VCaP (cell line): ENCODE results near the gene AAGAB.
"Not testable (repeated sequence)": the region's sequence is repeated elsewhere in the genome, so short reads cannot be mapped to it uniquely, and the experiment has no call there.

Experiments
- H3K27ac ChIP-seq: fragments of 450-650 bp; 2 replicates; pipeline ENCODE4 v1.5.1; 2017
- TF ChIP-seq, protein P1 (sequence below): fragments of 450-650 bp; conservative IDR thresholded peaks from 2 replicates; pipeline ENCODE4 v1.5.1; 2017; ENCODE audit warnings: mild to moderate bottlenecking, moderate library complexity

AAGAB gene

GRCh38 chr15:67157521-67158252 is 96.8 kb downstream of the AAGAB start:
- TF ChIP-seq, protein P1, sequence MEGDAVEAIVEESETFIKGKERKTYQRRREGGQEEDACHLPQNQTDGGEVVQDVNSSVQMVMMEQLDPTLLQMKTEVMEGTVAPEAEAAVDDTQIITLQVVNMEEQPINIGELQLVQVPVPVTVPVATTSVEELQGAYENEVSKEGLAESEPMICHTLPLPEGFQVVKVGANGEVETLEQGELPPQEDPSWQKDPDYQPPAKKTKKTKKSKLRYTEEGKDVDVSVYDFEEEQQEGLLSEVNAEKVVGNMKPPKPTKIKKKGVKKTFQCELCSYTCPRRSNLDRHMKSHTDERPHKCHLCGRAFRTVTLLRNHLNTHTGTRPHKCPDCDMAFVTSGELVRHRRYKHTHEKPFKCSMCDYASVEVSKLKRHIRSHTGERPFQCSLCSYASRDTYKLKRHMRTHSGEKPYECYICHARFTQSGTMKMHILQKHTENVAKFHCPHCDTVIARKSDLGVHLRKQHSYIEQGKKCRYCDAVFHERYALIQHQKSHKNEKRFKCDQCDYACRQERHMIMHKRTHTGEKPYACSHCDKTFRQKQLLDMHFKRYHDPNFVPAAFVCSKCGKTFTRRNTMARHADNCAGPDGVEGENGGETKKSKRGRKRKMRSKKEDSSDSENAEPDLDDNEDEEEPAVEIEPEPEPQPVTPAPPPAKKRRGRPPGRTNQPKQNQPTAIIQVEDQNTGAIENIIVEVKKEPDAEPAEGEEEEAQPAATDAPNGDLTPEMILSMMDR = no peak
- H3K27ac ChIP-seq = no peak overlapping the region

DNA sequence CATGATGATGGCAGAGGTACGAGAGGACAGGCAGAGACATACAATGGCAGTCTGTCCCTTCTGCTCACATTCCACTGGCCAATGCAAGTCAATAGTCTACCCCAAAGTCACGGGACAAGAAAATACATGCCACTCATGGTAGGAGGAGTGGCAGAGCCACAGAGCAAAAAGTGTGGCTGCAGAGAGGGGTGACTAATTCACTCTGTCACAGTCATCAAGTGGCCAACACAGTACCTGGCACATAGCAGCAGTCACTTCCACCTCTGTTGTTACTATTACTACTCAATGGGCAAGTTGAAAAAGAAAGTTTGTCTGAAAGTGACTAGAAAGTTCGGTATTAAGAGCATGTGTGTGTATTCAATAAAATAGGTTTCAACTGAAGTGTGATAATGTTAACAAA is 97.6 kb downstream of the AAGAB start:
- no peak overlapping the region for H3K27ac ChIP-seq
- TF ChIP-seq, protein P1 = no peak

DNA sequence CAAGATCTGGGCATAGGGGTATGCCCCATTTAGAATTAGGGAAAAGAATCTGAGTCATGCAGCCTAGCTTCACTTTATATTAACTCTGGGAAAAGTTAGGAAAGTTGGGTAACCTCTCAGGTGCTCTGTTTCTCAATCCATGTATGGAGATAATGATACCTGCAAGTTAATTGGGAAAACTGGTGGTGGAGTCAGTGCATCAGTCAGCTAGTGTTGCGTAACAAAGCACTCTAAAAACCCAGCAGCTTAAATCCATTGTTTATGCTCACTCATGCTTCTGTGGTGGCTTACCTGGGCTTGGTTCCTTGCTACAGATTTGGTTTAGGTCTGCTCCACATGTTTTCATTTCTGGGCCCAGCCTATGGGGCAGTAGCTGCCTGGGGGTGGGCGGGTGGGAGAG is 98.0 kb downstream of the AAGAB start:
- TF ChIP-seq, protein P1 = no peak
- no peak overlapping the region for H3K27ac ChIP-seq

GRCh38 chr15:67154249-67154648 is 100.2 kb downstream of the AAGAB start:
- no peak overlapping the region for H3K27ac ChIP-seq
- TF ChIP-seq, protein P1 = no peak

GRCh38 chr15:67153044-67153443 is 101.4 kb downstream of the AAGAB start:
- H3K27ac ChIP-seq = not testable (repeated sequence)

DNA sequence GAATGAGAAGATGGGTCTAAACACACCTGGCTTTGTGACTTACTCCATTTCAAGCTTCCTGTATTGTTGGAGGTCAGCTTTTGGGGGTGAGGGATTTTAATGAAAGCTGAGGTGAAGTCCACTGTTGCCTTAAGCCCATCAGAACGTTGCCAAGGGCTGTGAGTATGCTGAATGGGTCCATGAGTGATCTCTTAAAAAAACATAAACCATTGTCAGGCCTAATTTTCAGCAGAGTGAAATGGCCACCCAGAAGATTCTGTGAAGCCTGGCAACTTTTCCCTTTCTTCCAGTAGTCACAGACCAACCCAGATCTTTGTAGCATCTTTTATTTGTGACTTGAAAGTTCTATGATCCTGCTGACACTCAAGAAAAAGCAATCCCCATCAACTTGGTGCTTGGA is 102.0 kb downstream of the AAGAB start:
- TF ChIP-seq, protein P1 = no peak
- no peak overlapping the region for H3K27ac ChIP-seq
